Type B pancreatic cell (in vitro differentiated cells): ENCODE measurements around the gene TCP1. TPM values are rescaled to one million over a fixed set of nuclear protein-coding genes. Genes with fewer than 3 reads are reported as not detected.

Experiments
- DNase-seq: peaks from one replicate; pipeline ENCODE4 v3.0.0; 2021; ENCODE audit warnings: mixed read lengths; ENCODE audit not compliant: unreplicated experiment; ENCODE audit errors: extremely low spot score
- H3K27ac Mint-ChIP-seq: 2 replicates; pipeline ENCODE4 v1.8.0; 2021; ENCODE audit warnings: mild to moderate bottlenecking, mixed read lengths
- H3K27me3 Mint-ChIP-seq: 2 replicates; pipeline ENCODE4 v1.8.0; 2021; ENCODE audit warnings: mixed read lengths
- H3K36me3 Mint-ChIP-seq: 2 replicates; pipeline ENCODE4 v1.8.0; 2021; ENCODE audit warnings: mixed read lengths
- H3K4me1 Mint-ChIP-seq: one replicate; pipeline ENCODE4 v1.8.0; 2021; ENCODE audit warnings: mixed read lengths; ENCODE audit not compliant: unreplicated experiment
- H3K4me3 Mint-ChIP-seq: 2 replicates; pipeline ENCODE4 v1.8.0; 2021; ENCODE audit warnings: mild to moderate bottlenecking, mixed read lengths
- H3K9me3 Mint-ChIP-seq: 2 replicates; pipeline ENCODE4 v1.8.0; 2021; ENCODE audit warnings: mixed read lengths
- CTCF ChIP-seq: fragments of 200-600 bp; sonication (generic); conservative IDR thresholded peaks from 2 replicates; pipeline ENCODE4 v1.5.0; 2021; ENCODE audit warnings: antibody characterized with exemption, mild to moderate bottlenecking
- long read RNA-seq: library from polyadenylated mRNA; unstranded; transcript quantifications from one replicate; pipeline ENCODE4 v2.0.0, GENCODE V29; 2020
- total RNA-seq: library from RNA; stranded (reverse); gene quantifications from 2 replicates; pipeline ENCODE4 v1.2.1, GENCODE V29; 2021; ENCODE audit warnings: low replicate concordance

Gene TCP1
- 206 and 235 TPM in 2 replicates for total RNA-seq
- long read RNA-seq, transcript TCP1-202 (11 exons, 1,878 nt), result minor isoform, 13 of 1,468 reads
- long read RNA-seq, transcript TCP1-201 (12 exons, 2,499 nt), result major isoform, 1,369 of 1,468 reads
- long read RNA-seq, partial matches to known transcripts, result 43 of 1,468 reads
- long read RNA-seq, other reads (novel, unspliced or antisense), result 43 of 1,468 reads

- peak; percentile 98 for DNase-seq
- H3K4me1 Mint-ChIP-seq, result peaks cover 26% of the 10 kb centered on the region
- TF ChIP-seq CTCF, result no peak
- no peaks in the 10 kb centered on the region for H3K27me3 Mint-ChIP-seq
- H3K4me3 Mint-ChIP-seq, result peak within 1 kb of the TSS; percentile 100
- H3K9me3 Mint-ChIP-seq, result no peaks in the 10 kb centered on the region
- peak within 1 kb of the TSS; percentile 100 for H3K27ac Mint-ChIP-seq
- peaks cover 28% of the 10 kb centered on the region for H3K36me3 Mint-ChIP-seq
Measured at GRCh38 chr6:159789377-159790148, at the start of gene TCP1. Gene TCP1, minus strand, starts transcription at chr6:159789602. Its CDS starts 134 bp downstream, at chr6:159789468.

- Mint-ChIP-seq H3K9me3 (no peaks in the 10 kb centered on the region), H3K27me3 (no peaks in the 10 kb centered on the region), H3K4me1 (no peaks in the 10 kb centered on the region), H3K36me3 (no peaks in the 10 kb centered on the region), H3K4me3 (no peak overlapping the region), H3K27ac (no peak overlapping the region)
- DNase-seq, result no peak
- TF ChIP-seq CTCF, result no peak
Measured at GRCh38 chr6:159838020-159838744, 48.8 kb upstream of the TCP1 start.

GRCh38 chr6:159837511-159837910, 48.1 kb upstream of the TCP1 start:
- no peak for TF ChIP-seq CTCF
- Mint-ChIP-seq H3K27ac (no peak overlapping the region), H3K36me3 (no peaks in the 10 kb centered on the region), H3K4me3 (no peak overlapping the region), H3K9me3 (no peaks in the 10 kb centered on the region), H3K4me1 (no peaks in the 10 kb centered on the region), H3K27me3 (no peaks in the 10 kb centered on the region)
- DNase-seq, result no peak

GRCh38 chr6:159836718-159837490, 47.5 kb upstream of the TCP1 start:
- H3K4me3 Mint-ChIP-seq, result no peak overlapping the region
- H3K36me3 Mint-ChIP-seq, result no peaks in the 10 kb centered on the region
- DNase-seq, result no peak
- H3K9me3 Mint-ChIP-seq, result no peaks in the 10 kb centered on the region
- TF ChIP-seq CTCF, result no peak
- no peaks in the 10 kb centered on the region for H3K27me3 Mint-ChIP-seq
- no peaks in the 10 kb centered on the region for H3K4me1 Mint-ChIP-seq
- H3K27ac Mint-ChIP-seq, result no peak overlapping the region

GRCh38 chr6:159833997-159834603, 44.7 kb upstream of the TCP1 start:
- H3K27ac Mint-ChIP-seq, result no peak overlapping the region
- no peaks in the 10 kb centered on the region for H3K9me3 Mint-ChIP-seq
- H3K4me3 Mint-ChIP-seq, result no peak overlapping the region
- H3K4me1 Mint-ChIP-seq, result peaks cover 4% of the 10 kb centered on the region
- TF ChIP-seq CTCF, result no peak
- DNase-seq, result no peak
- H3K27me3 Mint-ChIP-seq, result peaks cover 10% of the 10 kb centered on the region
- no peaks in the 10 kb centered on the region for H3K36me3 Mint-ChIP-seq
